ENCODE results near the gene BGLAP.

DNA sequence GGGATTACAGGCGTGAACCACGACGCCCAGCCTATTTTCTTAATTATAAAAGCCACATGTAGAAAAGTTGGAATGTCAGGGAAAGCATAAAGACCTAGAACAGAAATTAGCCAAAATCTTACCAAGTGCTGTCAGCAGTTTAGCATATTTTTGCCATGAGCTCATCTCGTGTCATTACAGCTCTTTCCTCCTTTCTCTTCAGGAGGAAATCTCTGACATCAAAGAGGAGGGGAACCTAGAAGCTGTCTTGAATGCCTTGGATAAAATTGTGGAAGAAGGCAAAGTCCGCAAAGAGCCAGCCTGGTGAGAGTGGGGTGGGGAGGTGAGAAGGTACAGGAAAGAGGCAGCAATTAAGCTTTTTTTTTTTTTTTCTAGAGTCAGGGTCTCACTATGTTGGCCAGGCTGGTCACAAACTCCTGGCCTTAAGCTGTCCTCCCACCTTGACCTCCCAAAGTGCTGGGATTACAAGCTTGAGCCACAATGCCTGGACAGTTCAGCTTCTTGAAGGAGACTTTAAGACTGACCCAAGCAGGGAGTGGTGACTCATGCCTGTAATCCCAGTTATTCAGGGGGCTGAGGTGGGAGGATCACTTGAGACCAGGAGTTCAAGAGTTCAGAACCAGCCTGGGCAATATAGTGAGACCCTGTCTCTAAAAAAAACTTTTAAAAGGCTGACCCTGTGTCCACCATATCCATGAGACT lies 8.4 kb upstream of the BGLAP start:
- TF ChIP-seq, protein P1, sequence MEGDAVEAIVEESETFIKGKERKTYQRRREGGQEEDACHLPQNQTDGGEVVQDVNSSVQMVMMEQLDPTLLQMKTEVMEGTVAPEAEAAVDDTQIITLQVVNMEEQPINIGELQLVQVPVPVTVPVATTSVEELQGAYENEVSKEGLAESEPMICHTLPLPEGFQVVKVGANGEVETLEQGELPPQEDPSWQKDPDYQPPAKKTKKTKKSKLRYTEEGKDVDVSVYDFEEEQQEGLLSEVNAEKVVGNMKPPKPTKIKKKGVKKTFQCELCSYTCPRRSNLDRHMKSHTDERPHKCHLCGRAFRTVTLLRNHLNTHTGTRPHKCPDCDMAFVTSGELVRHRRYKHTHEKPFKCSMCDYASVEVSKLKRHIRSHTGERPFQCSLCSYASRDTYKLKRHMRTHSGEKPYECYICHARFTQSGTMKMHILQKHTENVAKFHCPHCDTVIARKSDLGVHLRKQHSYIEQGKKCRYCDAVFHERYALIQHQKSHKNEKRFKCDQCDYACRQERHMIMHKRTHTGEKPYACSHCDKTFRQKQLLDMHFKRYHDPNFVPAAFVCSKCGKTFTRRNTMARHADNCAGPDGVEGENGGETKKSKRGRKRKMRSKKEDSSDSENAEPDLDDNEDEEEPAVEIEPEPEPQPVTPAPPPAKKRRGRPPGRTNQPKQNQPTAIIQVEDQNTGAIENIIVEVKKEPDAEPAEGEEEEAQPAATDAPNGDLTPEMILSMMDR (IDR thresholded peaks at IDR 0.05 in 2 of 3, conservative IDR thresholded peaks at IDR 0.05 in 1 of 3; ENCODE audit: borderline replicate concordance in 1 of 3, insufficient read depth in 1 of 3, low read depth in 2 of 3, low read length in 2 of 3): no peak
- TF ChIP-seq EZH2 (IDR thresholded peaks at IDR 0.05) (no peak), POLR2AphosphoS5 (IDR thresholded peaks at IDR 0.05; ENCODE audit: low read depth, low read length) (no peak)
